Fibroblast of skin of left quadriceps (primary cell): Measurements from ENCODE around the gene PTPA.
"Not testable (repeated sequence)": the region's sequence is repeated elsewhere in the genome, so short reads cannot be mapped to it uniquely, and the experiment has no call there.

Experiments used
- DNase-seq, 2 experiments: peaks; one replicate each; pipeline ENCODE4 v3.0.0-alpha.2; 2013; ENCODE audit warnings: low read depth in 2 of 2

Gene PTPA

DNA sequence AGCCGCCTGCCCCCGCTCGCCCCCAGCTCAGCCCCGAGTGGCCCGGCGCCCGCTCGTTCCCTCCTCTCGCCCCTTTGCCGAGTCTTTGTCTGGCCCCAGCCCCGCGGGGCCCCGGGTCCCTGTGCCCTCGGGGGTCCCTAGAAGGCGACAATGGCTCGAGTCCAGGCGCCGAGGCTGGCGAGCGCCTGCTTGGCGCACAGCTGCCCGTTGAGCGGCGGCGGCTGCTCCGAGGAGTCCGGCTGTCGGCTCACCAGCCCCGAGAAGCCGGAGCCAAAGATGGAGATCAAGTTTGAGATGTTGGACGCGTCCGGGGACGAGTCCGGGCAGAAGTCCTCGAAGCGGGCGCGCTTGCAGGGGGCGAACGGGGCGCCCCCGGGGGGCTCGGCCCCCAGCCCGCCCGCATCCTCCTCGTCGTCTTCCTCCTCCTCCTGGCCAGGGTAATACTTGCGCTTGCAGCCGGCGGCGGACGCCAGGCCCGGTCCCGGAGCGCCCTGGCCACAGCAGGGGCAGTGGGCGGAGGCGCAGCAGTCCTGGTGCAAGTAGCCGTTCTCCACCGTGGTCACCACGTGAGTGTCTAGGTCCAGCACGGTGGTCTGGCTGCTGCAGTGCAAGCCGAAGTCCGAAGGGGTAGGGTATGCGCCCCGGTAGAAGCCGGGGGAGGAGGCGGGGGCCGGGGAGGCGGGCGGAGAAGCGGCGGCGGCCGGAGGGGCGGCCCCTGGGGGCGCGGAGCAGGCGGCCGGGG, 65.7 kb downstream of the PTPA start:
- no peak for DNase-seq

DNA sequence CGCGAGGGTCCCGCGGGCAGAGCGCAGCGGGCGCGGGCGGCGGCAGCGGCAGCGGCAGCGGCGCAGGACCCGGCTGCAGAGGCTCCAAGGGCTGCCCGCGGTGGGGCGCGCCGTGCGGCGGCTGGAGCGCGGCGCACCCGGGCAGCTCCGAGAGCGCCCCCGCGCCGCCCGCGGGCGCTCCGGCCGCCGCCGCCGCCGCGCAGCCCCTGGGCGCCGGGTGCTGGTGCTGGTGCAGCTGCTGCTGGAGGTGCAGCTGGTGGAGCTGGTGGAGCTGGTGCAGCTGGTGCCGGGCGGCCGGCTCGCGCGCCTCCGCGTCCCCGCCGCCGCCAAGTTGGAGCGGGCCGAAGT, 66.2 kb downstream of the PTPA start:
- no peak for DNase-seq

- peak; percentile 91 to 93 for DNase-seq
Observed at GRCh38 chr9:129177791-129178567, 66.8 kb downstream of the PTPA start, which contains the start of gene IER5L. IER5L (minus strand) TSS chr9:129178261; CDS start chr9:129178052, 209 bp downstream.

- DNase-seq = no peak
Observed at GRCh38 chr9:129178568-129179382, 67.6 kb downstream of the PTPA start.

DNA sequence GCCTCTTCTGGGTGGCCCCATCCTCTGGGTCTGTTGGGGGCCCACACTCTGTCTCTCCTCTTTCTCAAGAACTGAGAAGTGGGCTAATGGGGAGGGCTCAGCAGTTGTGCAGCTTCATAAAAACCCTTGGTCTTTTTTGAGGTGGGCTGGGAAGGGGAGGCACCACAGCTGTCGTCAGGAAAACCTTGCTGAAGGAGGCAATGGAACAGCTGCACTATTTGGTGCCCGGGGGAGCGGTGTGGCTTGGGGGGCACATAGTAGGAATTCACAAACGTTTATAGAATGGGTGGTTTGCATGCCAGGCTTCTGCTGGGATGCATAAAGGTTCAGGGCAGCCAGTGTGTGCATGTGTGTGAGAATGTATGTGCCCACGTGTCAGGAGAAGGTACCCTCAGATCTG, 70.0 kb downstream of the PTPA start:
- DNase-seq = no peak

DNA sequence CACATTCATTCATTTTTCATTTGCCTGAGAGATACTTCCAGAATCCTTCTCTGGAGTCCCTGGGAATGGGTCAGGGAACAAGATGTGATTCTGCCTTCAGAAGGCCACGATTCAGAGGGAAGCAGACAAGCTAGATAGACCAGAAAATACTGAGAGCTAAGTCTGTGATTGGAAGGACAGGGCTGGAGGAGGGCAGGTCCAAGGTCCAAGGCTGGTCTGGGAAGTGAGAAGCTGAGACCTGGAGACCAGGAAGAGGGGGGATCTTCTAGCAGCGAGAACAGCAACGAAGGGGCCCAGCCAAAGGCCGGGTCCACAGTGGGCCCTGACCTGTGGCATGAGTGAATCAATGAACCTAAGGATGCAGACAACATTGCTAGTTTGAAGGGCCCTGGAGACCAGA, 70.9 kb downstream of the PTPA start:
- no peak for DNase-seq

DNA sequence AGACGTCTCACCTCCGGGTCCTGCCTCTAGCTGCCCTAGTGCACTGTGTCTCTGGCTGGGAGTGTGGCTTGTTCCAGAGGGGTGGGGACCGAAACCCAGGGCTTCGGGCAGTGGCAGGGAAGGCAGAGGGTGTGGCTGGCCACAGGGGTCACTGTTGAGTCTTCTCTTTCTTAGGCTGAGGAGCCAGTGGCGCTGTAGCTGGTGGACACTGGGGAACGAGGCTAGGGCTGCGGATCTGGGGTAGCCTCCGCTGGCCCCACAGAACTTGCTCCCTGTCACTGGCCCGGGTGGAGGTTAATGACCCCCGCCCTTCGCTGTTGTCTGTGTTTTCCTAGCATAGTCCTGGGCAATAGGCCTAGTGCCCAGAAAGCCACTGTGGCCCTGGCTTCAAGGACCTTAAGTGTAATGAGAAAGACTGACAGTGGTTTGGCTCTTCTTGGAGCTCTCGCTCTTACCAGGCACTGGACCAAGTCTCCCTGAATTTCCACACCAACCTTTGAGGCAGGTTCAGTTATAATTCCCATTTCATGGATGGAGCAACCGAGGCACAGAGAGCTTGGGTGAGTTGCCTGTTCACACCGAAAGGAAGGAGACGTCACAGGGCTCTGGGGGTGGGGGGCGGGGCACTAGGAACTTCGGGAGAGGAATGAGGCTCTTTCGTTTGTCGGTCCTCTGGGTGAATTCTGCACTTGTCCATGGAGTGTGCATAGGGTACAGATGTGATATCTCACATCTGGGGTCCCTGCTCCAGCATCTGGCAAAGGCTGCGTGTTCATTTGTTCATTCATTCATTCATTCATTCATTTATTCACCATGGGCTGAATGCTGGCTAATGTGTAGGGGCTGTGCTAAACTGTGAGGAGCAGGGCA, 71.6 kb downstream of the PTPA start:
- no peak for DNase-seq

DNA sequence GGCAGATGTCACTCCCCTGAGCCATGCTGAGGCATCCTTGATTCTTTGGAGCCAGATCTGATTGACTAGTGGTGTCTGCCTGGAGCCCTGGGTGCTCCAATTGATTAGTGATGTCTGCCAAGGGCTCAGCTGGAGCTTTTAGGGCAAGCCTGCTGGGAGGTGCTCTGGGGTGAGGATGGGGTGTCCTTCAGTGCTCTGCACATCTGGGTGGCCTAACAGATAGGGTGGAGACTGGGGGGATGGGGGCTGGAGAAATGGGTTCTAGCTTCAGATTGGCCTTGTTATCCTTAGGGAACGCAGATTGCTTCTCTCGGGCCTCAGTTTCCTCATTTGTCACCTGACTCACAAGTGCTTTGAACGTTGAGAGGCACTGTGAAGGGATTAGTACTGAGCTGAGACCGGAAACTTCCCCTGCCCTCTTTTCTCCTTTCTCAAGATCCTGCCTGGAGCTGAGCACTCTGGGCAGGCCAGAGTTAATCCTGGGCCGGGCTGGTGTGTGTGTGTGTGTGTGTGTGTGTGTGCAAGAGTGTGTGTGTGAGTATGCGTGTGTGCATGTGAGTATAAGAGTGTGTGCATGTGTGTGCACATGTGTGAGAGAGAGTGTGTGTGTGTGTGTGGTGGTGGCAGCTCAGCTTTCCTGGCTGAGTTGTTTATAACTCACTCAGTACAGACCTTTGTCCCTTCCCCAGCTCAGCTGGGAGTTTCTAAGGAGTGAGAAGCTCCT, 72.4 kb downstream of the PTPA start:
- DNase-seq = no peak

GRCh38 chr9:129184219-129184524, 73.0 kb downstream of the PTPA start:
- no peak for DNase-seq

GRCh38 chr9:129184596-129185122, 73.4 kb downstream of the PTPA start:
- DNase-seq = no peak

DNA sequence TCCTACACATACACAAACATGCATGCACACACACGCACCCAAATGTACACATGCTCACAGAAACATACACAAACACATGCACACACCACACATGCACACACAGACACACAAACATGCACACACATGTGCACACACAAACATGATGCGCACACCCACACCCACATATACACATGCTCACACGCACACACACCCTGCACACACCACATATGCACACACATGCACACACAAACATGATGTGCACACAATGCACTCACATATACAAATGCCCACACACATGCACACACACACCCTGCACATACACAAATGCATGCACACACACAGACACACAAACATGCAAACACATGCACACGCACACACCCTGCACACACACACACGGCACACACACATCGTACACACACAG, 74.2 kb downstream of the PTPA start:
- no peak for DNase-seq

GRCh38 chr9:129185991-129186390, 74.8 kb downstream of the PTPA start:
- no peak for DNase-seq

DNA sequence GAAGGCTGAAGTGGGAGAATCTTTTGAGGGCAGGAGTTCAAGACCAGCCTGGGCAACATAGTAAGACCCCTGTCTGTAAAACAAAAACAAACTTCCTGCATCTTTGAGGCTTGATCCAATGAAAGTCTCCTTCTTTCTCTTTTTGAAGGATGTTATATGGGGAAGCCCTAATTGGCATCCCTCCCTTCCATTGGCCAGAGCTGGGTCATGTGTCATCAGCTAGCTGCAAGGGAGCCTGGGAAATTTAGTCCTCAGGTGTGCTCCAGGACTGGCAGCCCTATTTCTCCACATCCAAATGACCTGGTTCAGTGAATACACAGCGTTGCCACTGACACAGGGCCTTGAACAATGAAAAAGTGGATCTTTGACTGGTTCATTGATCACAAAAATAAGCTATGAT, 75.8 kb downstream of the PTPA start:
- DNase-seq = no peak

DNA sequence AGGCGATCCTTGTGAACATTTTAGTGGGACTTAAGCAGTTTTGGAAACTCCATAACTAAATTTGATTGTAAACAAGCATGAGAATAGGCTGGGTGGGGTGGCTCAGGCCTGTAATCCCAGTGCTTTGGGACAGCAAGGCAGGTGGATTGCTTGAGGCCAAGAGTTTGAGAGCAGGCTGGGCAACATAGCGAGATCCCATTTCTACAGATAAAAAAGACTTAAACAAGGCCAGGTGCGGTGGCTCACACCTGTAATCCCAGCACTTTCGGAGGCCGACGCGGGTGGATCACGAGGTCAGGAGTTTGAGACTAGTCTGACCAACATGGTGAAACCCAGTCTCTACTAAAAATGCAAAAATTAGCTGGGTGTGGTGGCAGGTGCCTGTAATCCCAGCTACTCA, 78.8 kb downstream of the PTPA start:
- DNase-seq = not testable (repeated sequence)

DNA sequence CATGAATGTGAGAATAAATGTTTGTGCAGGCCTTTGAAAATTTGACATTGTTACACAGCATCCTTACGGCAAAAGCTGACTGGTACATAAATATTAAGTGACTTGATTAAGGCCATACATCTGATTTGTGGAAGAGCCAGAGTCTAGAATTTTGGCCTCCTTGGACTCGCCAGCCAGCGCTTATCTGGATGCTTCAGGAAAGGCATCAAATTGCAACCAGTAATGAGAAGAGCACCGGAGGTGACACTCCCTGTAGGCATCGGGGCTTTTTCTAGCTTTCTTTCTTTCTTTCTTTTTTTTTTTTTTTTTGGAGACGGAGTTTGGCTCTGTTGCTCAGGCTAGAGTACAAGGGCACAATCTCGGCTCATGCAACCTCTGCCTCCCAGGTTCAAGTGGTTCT, 80.0 kb downstream of the PTPA start:
- DNase-seq = no peak

GRCh38 chr9:129193655-129194054, 82.4 kb downstream of the PTPA start:
- DNase-seq = no peak

- DNase-seq = no peak
Observed at GRCh38 chr9:129194221-129194620, 83.0 kb downstream of the PTPA start.

DNA sequence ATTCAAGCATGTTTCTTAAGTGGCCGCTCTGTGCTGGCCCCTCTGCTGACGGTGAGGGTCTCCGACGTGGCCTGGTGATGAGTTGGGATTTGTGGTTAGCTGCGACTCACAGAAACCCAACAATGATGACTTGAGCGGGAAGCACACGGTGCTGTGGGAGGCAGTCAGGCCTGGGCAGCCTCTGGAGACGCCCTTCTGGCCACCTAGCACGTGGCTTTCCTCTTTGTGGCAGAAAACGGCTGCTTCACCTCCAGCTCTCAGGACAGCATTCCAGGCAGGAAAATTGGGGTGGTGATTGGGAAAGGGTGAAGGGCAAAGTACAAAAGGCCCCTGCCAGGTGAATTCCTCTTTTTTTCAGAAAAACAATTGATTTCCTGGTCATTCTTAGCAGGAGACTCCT, 84.4 kb downstream of the PTPA start:
- no peak for DNase-seq

DNA sequence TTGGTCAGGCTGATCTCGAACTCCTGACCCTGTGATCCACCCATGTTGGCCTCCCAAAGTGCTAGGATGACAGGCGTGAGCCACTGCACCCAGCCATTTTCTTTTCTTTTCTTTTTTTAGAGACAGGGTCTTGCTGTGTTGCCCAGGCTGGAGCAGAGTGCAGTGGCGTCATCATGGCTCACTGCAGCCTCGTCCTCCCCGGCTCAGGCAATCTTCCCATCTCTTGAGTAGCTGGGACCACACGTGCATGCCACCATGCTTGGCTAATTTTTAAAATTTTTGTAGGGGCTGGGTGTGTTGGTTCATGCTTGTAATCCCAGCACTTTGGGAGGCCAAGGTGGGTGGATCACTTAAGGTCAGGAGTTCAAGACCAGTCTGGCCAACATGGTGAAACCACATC, 85.8 kb downstream of the PTPA start:
- DNase-seq = not testable (repeated sequence)

GRCh38 chr9:129197978-129198318, 86.7 kb downstream of the PTPA start:
- DNase-seq = no peak
